GM12878 (cell line): ENCODE data around the gene BORCS6. TPM values are rescaled to one million over a fixed set of nuclear protein-coding genes. Genes with fewer than 3 reads are reported as not detected.

Experiments used
- ATAC-seq: fragments of 200-7000 bp; cut with Tn5 transposase; 3 replicates; pipeline ENCODE4 v1.9.1; 2020; ENCODE audit warnings: mild to moderate bottlenecking, moderate library complexity
- BruUV-seq: library from RNA; stranded (reverse); fragments of 400-500 nt; replicated peaks from 2 replicates; lab custom pipeline; 2021; lab: Mats Ljungman, UMichigan
- CTCF ChIA-PET: fragments of 300-600 bp; sonication (Branson Sonifier 250); formaldehyde crosslinking; extraction: SDS; loops from one replicate; lab custom pipeline; 2021; ENCODE audit warnings: inconsistent platforms; lab: Yijun Ruan, JAX
- POLR2A ChIA-PET: fragments of 350-600 bp; formaldehyde crosslinking; extraction: SDS; loops from one replicate; lab custom pipeline; 2021; ENCODE audit warnings: inconsistent platforms; lab: Charles Lee
- RAD21 ChIA-PET: fragments of 300-600 bp; sonication (Branson Sonifier 250); formaldehyde crosslinking; loops from one replicate; lab custom pipeline; 2023; ENCODE audit warnings: antibody characterized with exemption; ENCODE audit not compliant: unreplicated experiment; lab: Charles Lee
- SMC1A ChIA-PET: fragments of 300-600 bp; sonication (Branson Sonifier 250); formaldehyde crosslinking; loops from one replicate; lab custom pipeline; 2023; ENCODE audit not compliant: unreplicated experiment, uncharacterized antibody; lab: Charles Lee
- DNase-seq: peaks from one replicate; pipeline ENCODE4 v3.0.0-alpha.2; 2011; ENCODE audit warnings: low read depth, low spot score
- FAIRE-seq: peaks from 3 replicates; lab custom pipeline; 2011; peaks lifted over from hg19 to GRCh38; lab: Jason Lieb, UNC
- H2AFZ ChIP-seq: 2 replicates; pipeline ENCODE4 v1.6.0; 2011; ENCODE audit warnings: low read depth, low read length, control low read depth; ENCODE audit not compliant: control insufficient read depth
- H3K27ac ChIP-seq: 2 replicates; pipeline ENCODE4 v1.5.1; 2011; ENCODE audit warnings: control low read depth; ENCODE audit not compliant: control insufficient read depth, insufficient read depth
- H3K27me3 ChIP-seq, 2 experiments: replicated peaks in 1 of 2; 2 replicates each; pipeline versions ENCODE4 v1.6.0 to v1.6.1; 2011; ENCODE audit warnings: low read length in 1 of 2; ENCODE audit not compliant: control insufficient read depth in 2 of 2, insufficient read depth in 2 of 2
- H3K36me3 ChIP-seq, 2 experiments: 2 replicates each; pipeline ENCODE4 v1.5.1; 2011; ENCODE audit warnings: low read length in 1 of 2; ENCODE audit not compliant: control insufficient read depth in 2 of 2, insufficient read depth in 2 of 2
- H3K4me1 ChIP-seq: 2 replicates; pipeline ENCODE4 v1.6.1; 2011; ENCODE audit warnings: mild to moderate bottlenecking, low read length, moderate library complexity, mixed read lengths; ENCODE audit not compliant: control insufficient read depth, insufficient read depth
- H3K4me2 ChIP-seq: 2 replicates; pipeline ENCODE4 v1.6.0; 2011; ENCODE audit warnings: control low read depth; ENCODE audit not compliant: control insufficient read depth, insufficient read depth
- H3K4me3 ChIP-seq: fragments of 200-600 bp; sonication (generic); 2 replicates; pipeline ENCODE4 v1.5.1; 2016
- H3K79me2 ChIP-seq: 2 replicates; pipeline ENCODE4 v1.6.0; 2011; ENCODE audit warnings: low read length; ENCODE audit not compliant: control insufficient read depth, insufficient read depth
- H3K9ac ChIP-seq: 2 replicates; pipeline ENCODE4 v1.8.0; 2011; ENCODE audit warnings: low read length, control low read depth, mixed read lengths; ENCODE audit not compliant: control insufficient read depth, insufficient read depth
- H3K9me3 ChIP-seq: replicated peaks from 3 replicates; pipeline ENCODE4 v1.5.1; 2011; ENCODE audit warnings: mild to moderate bottlenecking, low read length; ENCODE audit not compliant: control insufficient read depth, insufficient read depth
- H4K20me1 ChIP-seq: 2 replicates; pipeline ENCODE4 v1.6.0; 2011; ENCODE audit not compliant: control insufficient read depth, insufficient read depth
- ELK1 ChIP-seq: IDR thresholded peaks from 2 replicates; pipeline ENCODE4 v1.6.1; 2012; ENCODE audit warnings: low read depth, low read length, improper control_type of control experiment
- HCFC1 ChIP-seq: fragments of 150-350 bp; IDR thresholded peaks from 2 replicates; pipeline ENCODE4 v1.6.1; 2014; ENCODE audit warnings: low read length
- HSF1 ChIP-seq: fragments of 150-350 bp; IDR thresholded peaks from 2 replicates; pipeline ENCODE4 v1.6.1; 2014; ENCODE audit warnings: mild to moderate bottlenecking, low read depth, low read length
- JUNB ChIP-seq: IDR thresholded peaks from 2 replicates; pipeline ENCODE4 v1.6.1; 2016; ENCODE audit warnings: antibody characterized with exemption, mild to moderate bottlenecking
- MXI1 ChIP-seq: fragments of 150-350 bp; IDR thresholded peaks from 2 replicates; pipeline ENCODE4 v1.6.1; 2011; ENCODE audit warnings: low read depth, mild to moderate bottlenecking, inconsistent platforms, low read length, improper control_type of control experiment
- NR2C2 ChIP-seq: IDR thresholded peaks from 2 replicates; pipeline ENCODE4 v1.6.1; 2011; ENCODE audit warnings: borderline replicate concordance, low read depth; ENCODE audit not compliant: control insufficient read depth, insufficient read length
- SREBF1 ChIP-seq: IDR thresholded peaks from 2 replicates; pipeline ENCODE4 v1.6.1; 2012; ENCODE audit warnings: mild to moderate bottlenecking, low read length
- SRF ChIP-seq, 2 experiments: IDR thresholded peaks; 2 replicates each; pipeline ENCODE4 v1.6.1; 2011; ENCODE audit warnings: low read depth in 2 of 2, low read length in 2 of 2, mild to moderate bottlenecking in 1 of 2, moderate library complexity in 1 of 2
- TAF1 ChIP-seq: IDR thresholded peaks from 2 replicates; pipeline ENCODE4 v1.6.1; 2011; ENCODE audit warnings: mild to moderate bottlenecking, low read depth, low read length, borderline replicate concordance
- ZBTB4 ChIP-seq: fragments of 450-650 bp; formaldehyde crosslinking; IDR thresholded peaks from 2 replicates; pipeline ENCODE4 v1.4.0; 2022; ENCODE audit warnings: mild to moderate bottlenecking, moderate library complexity
- ZNF274 ChIP-seq: IDR thresholded peaks from one replicate; pipeline ENCODE4 v1.8.0; 2011; ENCODE audit not compliant: insufficient read length, insufficient read depth
- ZNF592 ChIP-seq: fragments of 450-650 bp; IDR thresholded peaks from 2 replicates; pipeline ENCODE4 v1.6.1; 2017; ENCODE audit warnings: mild to moderate bottlenecking, moderate library complexity
- WGBS: methylation state at CpG from one replicate; pipeline ENCODE4 v1.1.6; 2016; ENCODE audit warnings: low lambda C conversion rate; ENCODE audit not compliant: insufficient replicate concordance, insufficient coverage; ENCODE audit errors: missing lambda C conversion rate; 5-methylcytosine and 5-hydroxymethylcytosine counted together
- in situ Hi-C: fragments of 300-500 bp; cut with MboI; formaldehyde crosslinking; loops from 9 replicates; pipeline ENCODE4 v1.14.3; 2018; ENCODE audit warnings: mixed read lengths
- intact Hi-C: fragments of 100-400 bp; cut with micrococcal nuclease; formaldehyde crosslinking; loops from one replicate; pipeline ENCODE4 v1.14.2; 2022; ENCODE audit not compliant: unreplicated experiment
- polyA plus RNA-seq, 11 experiments: library from polyadenylated mRNA; depleted of rRNA in 4 of 11; unstranded in 6 of 11; stranded (reverse) in 5 of 11; fragments of >200 nt; fragmentation: Nextera tagmentation in 4 of 11; fragmentation: Illumina TruSeq in 1 of 11; extraction: Ambion mirVana in 4 of 11; extraction: Trizol in 1 of 11; gene quantifications; 1 replicate in 1 of 11; 2 replicates in 10 of 11; pipeline versions ENCODE4 v1.2.1 to v1.2.3, GENCODE V29; 2011 to 2016; ENCODE audit warnings: inconsistent platforms in 2 of 11, missing spikeins in 2 of 11, low read depth in 1 of 11
- total RNA-seq, 4 experiments: library from RNA; depleted of rRNA in 3 of 4; stranded (reverse); fragments of >200 nt in 3 of 4; fragmentation: Illumina TruSeq in 1 of 4; extraction: Trizol in 1 of 4; gene quantifications; 2 replicates each; pipeline versions ENCODE4 v1.2.1 to v1.2.3, GENCODE V29; 2013 to 2021

The BORCS6 gene
- total and polyA plus RNA-seq, 10 of the 15 experiments (the other 5 are each of a cell fraction or from before 2014, with no cell fraction given): 0.37 to 14.1 (median 6.7) TPM

- TF ChIP-seq ZNF592 (no peak), TAF1 (no peak)
Observed at GRCh38 chr17:8146381-8147140, 43.4 kb downstream of the BORCS6 start (continued).

- Histone ChIP-seq H4K20me1 (no peaks in the 10 kb centered on the region; the same call in 1 of the 2 replicates), H3K36me3 (peaks cover 9 to 32% of the 10 kb centered on the region in 2 experiments), H3K27me3 (no peaks in the 10 kb centered on the region), H3K27ac (no peak overlapping the region), H3K4me2 (no peak overlapping the region), H3K79me2 (peaks cover 7% of the 10 kb centered on the region), H3K9me3 (no peaks in the 10 kb centered on the region), H2AFZ (no peak overlapping the region), H3K9ac (no peak overlapping the region), H3K4me1 (peaks cover 6% of the 10 kb centered on the region), H3K4me3 (no peak overlapping the region)
- SMC1A ChIA-PET: no interaction called here
- CTCF ChIA-PET: interaction anchor here (1.1 kb wide), 1 partner anchor 75 kb away, joined by 3 read pairs; no protein-coding TSS in a partner anchor
- ATAC-seq (no peak), FAIRE-seq (no peak), DNase-seq (no peak)
- in situ Hi-C loops: no loop called here
- RAD21 ChIA-PET: no interaction called here
- 95% methylated on average over 9 of the region's 12 CpGs for WGBS
- intact Hi-C loops: no loop called here
- POLR2A ChIA-PET: no interaction called here
- no TSS peak for BruUV-seq
- TF ChIP-seq ZBTB4 (CRISPR knock-in tag) (no peak), SRF (IDR thresholded peaks at IDR 0.05; ENCODE audit: low read depth in 2 of 2, low read length in 2 of 2) (no peak), HSF1 (no peak), NR2C2 (no peak), HCFC1 (no peak), MXI1 (no peak), JUNB (no peak), ELK1 (no peak), SREBF1 (no peak), ZNF274 (no peak)
Observed at GRCh38 chr17:8145811-8146210, 44.2 kb downstream of the BORCS6 start.
